ENCODE data around the gene OSGEP.
A peak's percentile ranks its signal among the peaks of the same experiment; 100 is the strongest.

Gene OSGEP

DNA sequence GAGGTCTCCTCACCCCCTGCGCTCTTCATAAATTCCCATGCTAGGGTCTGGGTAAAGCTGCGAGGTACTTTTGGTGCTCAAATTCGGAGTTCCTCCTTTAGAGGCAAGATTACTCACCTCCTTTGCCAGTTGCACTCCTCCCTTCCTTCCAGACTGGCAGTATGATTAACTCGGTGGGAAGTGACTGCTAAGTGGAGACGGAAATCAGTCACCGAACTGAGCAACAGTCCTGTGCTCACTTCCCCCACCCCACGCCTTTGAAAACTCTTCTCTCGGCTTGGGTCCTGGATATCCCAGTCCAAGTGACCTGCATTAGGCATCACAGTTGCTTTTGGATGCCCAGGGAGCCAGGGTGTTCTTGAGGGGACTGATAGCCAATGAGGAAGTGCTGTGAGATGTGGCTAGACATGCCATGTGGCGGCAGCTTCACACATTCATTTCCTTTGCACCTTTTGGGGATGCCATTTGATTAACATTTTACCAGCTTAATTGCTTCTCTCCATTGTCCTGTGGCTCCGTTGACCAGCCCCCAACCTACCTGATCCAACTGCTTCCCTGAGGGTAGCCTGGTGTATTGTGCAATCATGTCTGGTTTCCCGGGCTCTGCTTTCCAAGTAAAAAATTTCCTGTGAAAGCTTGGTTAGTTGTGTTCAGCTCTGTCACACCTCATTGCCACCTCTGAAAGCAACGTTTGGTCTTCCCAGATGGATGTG lies 15.4 kb upstream of the OSGEP start:
- Histone ChIP-seq H2BK15ac (ENCODE audit: low read depth, poor library complexity, severe bottlenecking) (no peak overlapping the region), H3K4ac (ENCODE audit: low read depth in 1 of 2, low read length in 2 of 2) (peak overlapping the region in 1 of 2 experiments; percentile 33), H4K91ac (ENCODE audit: low read length) (no peak overlapping the region), H3K4me3 (ENCODE audit: insufficient read depth in 1 of 2, low read depth in 1 of 2, low read length in 2 of 2) (peak overlapping the region; percentile 73 to 96), H4K8ac (ENCODE audit: low read length) (no peak overlapping the region), H3K14ac (ENCODE audit: low read length in 2 of 2) (peak overlapping the region in 1 of 2 experiments; percentile 71), H3K79me1 (replicated peaks; ENCODE audit: low read length, poor library complexity, severe bottlenecking) (peaks cover 18% of the 10 kb centered on the region), H3K9ac (ENCODE audit: low read length) (peak overlapping the region; percentile 96), H3K27me3 (ENCODE audit: control insufficient read depth in 1 of 2, insufficient read depth in 1 of 2, low read length in 2 of 2) (no peaks in the 10 kb centered on the region), H3K36me3 (ENCODE audit: control insufficient read depth in 1 of 2, insufficient read depth in 2 of 2, low read depth in 1 of 2, low read length in 2 of 2) (peaks cover 11 to 31% of the 10 kb centered on the region in 2 experiments), H3K4me1 (ENCODE audit: control insufficient read depth, insufficient read depth, low read depth, low read length) (peaks cover 5% of the 10 kb centered on the region), H3K23ac (ENCODE audit: low read length in 2 of 2) (peak overlapping the region in 1 of 2 experiments; percentile 2), H3K27ac (ENCODE audit: low read length, poor library complexity, severe bottlenecking) (peak overlapping the region; percentile 39), H3K9me3 (ENCODE audit: control insufficient read depth, low read length) (no peaks in the 10 kb centered on the region), H2BK12ac (ENCODE audit: low read length in 2 of 2) (peak overlapping the region in 1 of 2 experiments; percentile 10), H2BK120ac (ENCODE audit: low read depth, low read length) (no peak overlapping the region), H2BK5ac (ENCODE audit: low read depth, low read length, poor library complexity, severe bottlenecking) (no peak overlapping the region), H3K4me2 (ENCODE audit: low read length, poor library complexity, severe bottlenecking) (peak overlapping the region; percentile 67), H3K18ac (ENCODE audit: low read depth in 1 of 2, low read length in 2 of 2) (peak overlapping the region in 1 of 2 experiments; percentile 87), H2AK5ac (ENCODE audit: low read length, severe bottlenecking) (no peak overlapping the region), H2AFZ (ENCODE audit: low read depth, low read length) (peak overlapping the region; percentile 55)
- WGBS, result 0% methylated on average over 11 of the region's 12 CpGs
- DNase-seq, result peak; percentile 87

DNA sequence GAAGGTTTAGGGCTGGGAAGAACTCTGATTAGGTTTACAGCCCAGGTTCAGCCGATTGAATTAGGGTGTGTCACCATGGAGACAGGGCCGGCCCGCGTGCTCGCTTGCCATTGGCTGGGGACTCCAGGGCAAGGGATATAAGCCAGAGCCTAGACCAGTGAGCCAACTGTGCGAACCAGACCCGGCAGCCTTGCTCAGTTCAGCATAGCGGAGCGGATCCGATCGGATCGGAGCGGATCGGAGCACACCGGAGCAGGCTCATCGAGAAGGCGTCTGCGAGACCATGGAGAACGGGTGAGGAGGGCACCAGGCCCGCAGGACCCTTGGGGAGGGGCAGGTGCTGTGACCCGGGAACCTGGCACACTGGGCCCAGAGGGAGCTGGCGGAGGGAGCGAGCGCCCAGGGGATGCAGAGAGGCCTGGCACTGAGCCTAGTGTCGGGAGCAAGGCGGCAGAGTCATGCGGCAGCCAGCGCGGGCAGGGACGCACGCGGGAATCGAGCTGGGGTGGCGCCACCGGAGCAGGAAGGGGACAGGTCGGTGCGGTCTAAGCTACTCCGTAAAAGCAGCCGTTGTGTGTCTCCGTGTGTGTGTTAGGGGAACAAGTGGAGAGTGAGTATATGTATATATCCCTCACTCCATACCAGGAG lies 14.8 kb upstream of the OSGEP start, which contains the start of gene PNP:
Gene PNP, plus strand, starts transcription at position 165 of the 648 bp plus-strand sequence. Its CDS starts 119 bp downstream, at position 284.
- Histone ChIP-seq H2BK12ac (ENCODE audit: low read length in 2 of 2) (peak within 1 kb of the TSS in 1 of 2 experiments; percentile 60), H2AFZ (ENCODE audit: low read depth, low read length) (peak within 1 kb of the TSS; percentile 55), H2AK5ac (ENCODE audit: low read length, severe bottlenecking) (no peak within 1 kb of the TSS), H3K27me3 (ENCODE audit: control insufficient read depth in 1 of 2, insufficient read depth in 1 of 2, low read length in 2 of 2) (no peaks in the 10 kb centered on the region), H3K18ac (ENCODE audit: low read depth in 1 of 2, low read length in 2 of 2) (peak within 1 kb of the TSS; percentile 56 to 87), H3K4me1 (ENCODE audit: control insufficient read depth, insufficient read depth, low read depth, low read length) (peaks cover 5% of the 10 kb centered on the region), H3K14ac (ENCODE audit: low read length in 2 of 2) (peak within 1 kb of the TSS in 1 of 2 experiments; percentile 80), H3K9me3 (ENCODE audit: control insufficient read depth, low read length) (no peaks in the 10 kb centered on the region), H3K4ac (ENCODE audit: low read depth in 1 of 2, low read length in 2 of 2) (peak within 1 kb of the TSS; percentile 27 to 33), H3K9ac (ENCODE audit: low read length) (peak within 1 kb of the TSS; percentile 96), H4K91ac (ENCODE audit: low read length) (peak within 1 kb of the TSS; percentile 30), H2BK120ac (ENCODE audit: low read depth, low read length) (no peak within 1 kb of the TSS), H2BK5ac (ENCODE audit: low read depth, low read length, poor library complexity, severe bottlenecking) (no peak within 1 kb of the TSS), H2BK15ac (ENCODE audit: low read depth, poor library complexity, severe bottlenecking) (peak within 1 kb of the TSS; percentile 54), H3K23ac (ENCODE audit: low read length in 2 of 2) (peak within 1 kb of the TSS in 1 of 2 experiments; percentile 2), H4K8ac (ENCODE audit: low read length) (peak within 1 kb of the TSS; percentile 66), H3K4me3 (ENCODE audit: insufficient read depth in 1 of 2, low read depth in 1 of 2, low read length in 2 of 2) (peak within 1 kb of the TSS; percentile 73 to 96), H3K36me3 (ENCODE audit: control insufficient read depth in 1 of 2, insufficient read depth in 2 of 2, low read depth in 1 of 2, low read length in 2 of 2) (peaks cover 5 to 24% of the 10 kb centered on the region in 2 experiments), H3K79me1 (replicated peaks; ENCODE audit: low read length, poor library complexity, severe bottlenecking) (peaks cover 11% of the 10 kb centered on the region), H3K4me2 (ENCODE audit: low read length, poor library complexity, severe bottlenecking) (peak within 1 kb of the TSS; percentile 67), H3K27ac (ENCODE audit: low read length, poor library complexity, severe bottlenecking) (peak within 1 kb of the TSS; percentile 39)
- WGBS, result under 1% methylated on average over 30 of the region's 40 CpGs
- peak; percentile 94 for DNase-seq

DNA sequence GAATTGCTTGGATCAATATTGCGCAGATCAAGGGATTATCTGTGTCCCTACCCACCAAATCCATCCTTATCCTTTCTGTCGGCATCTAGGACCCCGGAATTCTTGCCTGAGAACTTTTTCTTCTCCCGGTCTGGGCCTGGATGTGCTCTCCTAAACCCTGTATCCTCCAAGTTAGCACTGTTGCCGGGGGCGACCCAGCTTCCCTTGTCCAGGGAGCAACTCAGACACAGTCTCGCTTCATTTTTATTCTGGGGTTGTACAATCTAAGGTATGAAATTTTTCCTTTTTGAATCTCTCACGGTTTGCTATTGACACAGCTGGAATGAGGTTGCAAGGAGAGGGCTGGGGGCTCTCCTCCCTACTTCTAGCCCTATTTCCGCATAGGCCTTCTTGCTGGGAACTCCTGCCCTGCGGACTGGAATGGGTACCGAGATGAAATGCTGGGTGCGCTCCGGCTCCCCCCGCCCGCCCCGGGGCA lies 14.2 kb upstream of the OSGEP start:
- Histone ChIP-seq H4K91ac (ENCODE audit: low read length) (no peak overlapping the region), H3K4me2 (ENCODE audit: low read length, poor library complexity, severe bottlenecking) (peak overlapping the region; percentile 67), H2BK5ac (ENCODE audit: low read depth, low read length, poor library complexity, severe bottlenecking) (no peak overlapping the region), H3K23ac (ENCODE audit: low read length in 2 of 2) (no peak overlapping the region), H3K27ac (ENCODE audit: low read length, poor library complexity, severe bottlenecking) (no peak overlapping the region), H3K9me3 (ENCODE audit: control insufficient read depth, low read length) (no peaks in the 10 kb centered on the region), H3K14ac (ENCODE audit: low read length in 2 of 2) (no peak overlapping the region), H3K36me3 (ENCODE audit: control insufficient read depth in 1 of 2, insufficient read depth in 2 of 2, low read depth in 1 of 2, low read length in 2 of 2) (peaks cover 4 to 19% of the 10 kb centered on the region in 2 experiments), H2BK15ac (ENCODE audit: low read depth, poor library complexity, severe bottlenecking) (peak overlapping the region; percentile 54), H3K79me1 (replicated peaks; ENCODE audit: low read length, poor library complexity, severe bottlenecking) (peaks cover 10% of the 10 kb centered on the region), H2BK12ac (ENCODE audit: low read length in 2 of 2) (no peak overlapping the region), H3K18ac (ENCODE audit: low read depth in 1 of 2, low read length in 2 of 2) (no peak overlapping the region), H4K8ac (ENCODE audit: low read length) (peak overlapping the region; percentile 36), H3K4me3 (ENCODE audit: insufficient read depth in 1 of 2, low read depth in 1 of 2, low read length in 2 of 2) (peak overlapping the region; percentile 73 to 96), H2AK5ac (ENCODE audit: low read length, severe bottlenecking) (no peak overlapping the region), H3K9ac (ENCODE audit: low read length) (peak overlapping the region; percentile 96), H3K27me3 (ENCODE audit: control insufficient read depth in 1 of 2, insufficient read depth in 1 of 2, low read length in 2 of 2) (no peaks in the 10 kb centered on the region), H2BK120ac (ENCODE audit: low read depth, low read length) (no peak overlapping the region), H2AFZ (ENCODE audit: low read depth, low read length) (peak overlapping the region; percentile 15), H3K4ac (ENCODE audit: low read depth in 1 of 2, low read length in 2 of 2) (peak overlapping the region in 1 of 2 experiments; percentile 27), H3K4me1 (ENCODE audit: control insufficient read depth, insufficient read depth, low read depth, low read length) (peaks cover 5% of the 10 kb centered on the region)
- DNase-seq, result no peak
- WGBS, result 38% methylated on average over 16 of the region's 16 CpGs
